ENCODE data around the gene HYAL1.
"Not testable (repeated sequence)": the region's sequence is repeated elsewhere in the genome, so short reads cannot be mapped to it uniquely, and the experiment has no call there.

HYAL1 gene

DNA sequence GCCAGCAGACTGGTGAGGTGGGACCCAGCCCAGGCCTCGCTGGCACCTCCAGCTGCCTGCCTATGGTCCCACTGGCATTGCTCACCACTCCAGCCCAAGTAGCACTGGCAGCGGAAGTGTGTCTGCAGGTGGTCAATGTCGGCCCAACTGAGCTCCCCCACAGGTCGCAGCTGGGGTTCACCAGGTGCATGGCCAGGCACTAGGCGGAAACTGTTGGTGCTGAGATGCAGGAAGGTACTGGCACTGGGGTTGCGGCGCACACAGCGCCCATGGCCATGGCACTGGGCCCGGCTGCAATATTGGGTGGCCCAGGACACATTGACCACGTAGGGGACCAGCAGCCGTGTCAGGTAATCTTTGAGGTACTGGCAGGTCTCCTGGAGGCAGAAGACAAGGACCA, 14.8 kb upstream of the HYAL1 start:
- no peak for DNase-seq

- DNase-seq, result peak; percentile 51
These were observed 13.9 kb upstream of the HYAL1 start for GRCh38 chr3:50317300-50317699.

DNA sequence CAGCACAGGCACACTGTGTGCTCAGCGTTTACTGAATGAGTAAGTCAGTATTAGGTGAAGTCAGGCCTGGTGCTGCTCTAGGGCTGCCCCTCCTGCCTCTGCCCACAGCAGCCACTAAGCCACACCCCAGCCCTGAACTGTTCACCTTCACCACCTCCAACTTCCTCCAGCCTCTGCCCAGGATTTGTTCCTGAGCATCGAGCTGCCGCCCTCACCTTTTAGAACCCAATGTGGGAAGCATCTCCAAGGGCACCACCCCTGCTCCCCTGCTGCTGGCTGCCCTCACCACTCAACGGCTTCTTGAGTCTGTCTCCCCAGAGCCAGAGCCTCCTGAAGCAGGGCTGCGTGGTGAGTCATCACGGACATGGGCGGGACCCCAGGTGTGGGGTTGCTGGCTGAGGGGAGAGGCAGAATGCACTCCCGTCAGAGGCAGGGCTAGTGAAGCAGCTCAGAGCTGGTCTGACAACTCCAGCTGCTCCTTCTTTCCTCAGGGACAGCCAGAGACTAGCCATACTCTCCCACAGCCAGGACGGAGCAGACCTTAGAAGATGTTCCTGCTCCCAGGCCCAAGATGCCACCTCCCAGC, 13.4 kb upstream of the HYAL1 start:
- DNase-seq, result peak; percentile 75

- DNase-seq, result no peak
These were observed 11.4 kb upstream of the HYAL1 start for GRCh38 chr3:50314816-50315215.

GRCh38 chr3:50314342-50314741, 11.0 kb upstream of the HYAL1 start:
- DNase-seq, result no peak

DNA sequence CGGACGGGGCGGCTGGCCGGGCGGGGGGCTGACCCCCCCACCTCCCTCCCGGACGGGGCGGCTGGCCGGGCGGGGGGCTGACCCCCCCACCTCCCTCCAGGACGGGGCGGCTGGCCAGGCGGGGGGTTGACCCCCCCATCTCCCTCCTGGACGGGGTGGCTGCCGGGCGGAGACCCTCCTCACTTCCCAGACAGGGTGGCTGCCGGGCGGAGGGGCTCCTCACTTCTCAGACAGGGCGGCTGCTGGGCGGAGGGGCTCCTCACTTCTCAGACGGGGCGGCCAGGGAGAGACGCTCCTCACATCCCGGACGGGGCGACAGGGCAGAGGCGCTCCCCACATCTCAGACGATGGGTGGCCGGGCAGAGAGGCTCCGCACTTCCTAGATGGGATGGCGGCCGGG, 8.7 kb upstream of the HYAL1 start:
- DNase-seq, result not testable (repeated sequence)

GRCh38 chr3:50304601-50305000, 1.2 kb upstream of the HYAL1 start:
- DNase-seq, result no peak

DNA sequence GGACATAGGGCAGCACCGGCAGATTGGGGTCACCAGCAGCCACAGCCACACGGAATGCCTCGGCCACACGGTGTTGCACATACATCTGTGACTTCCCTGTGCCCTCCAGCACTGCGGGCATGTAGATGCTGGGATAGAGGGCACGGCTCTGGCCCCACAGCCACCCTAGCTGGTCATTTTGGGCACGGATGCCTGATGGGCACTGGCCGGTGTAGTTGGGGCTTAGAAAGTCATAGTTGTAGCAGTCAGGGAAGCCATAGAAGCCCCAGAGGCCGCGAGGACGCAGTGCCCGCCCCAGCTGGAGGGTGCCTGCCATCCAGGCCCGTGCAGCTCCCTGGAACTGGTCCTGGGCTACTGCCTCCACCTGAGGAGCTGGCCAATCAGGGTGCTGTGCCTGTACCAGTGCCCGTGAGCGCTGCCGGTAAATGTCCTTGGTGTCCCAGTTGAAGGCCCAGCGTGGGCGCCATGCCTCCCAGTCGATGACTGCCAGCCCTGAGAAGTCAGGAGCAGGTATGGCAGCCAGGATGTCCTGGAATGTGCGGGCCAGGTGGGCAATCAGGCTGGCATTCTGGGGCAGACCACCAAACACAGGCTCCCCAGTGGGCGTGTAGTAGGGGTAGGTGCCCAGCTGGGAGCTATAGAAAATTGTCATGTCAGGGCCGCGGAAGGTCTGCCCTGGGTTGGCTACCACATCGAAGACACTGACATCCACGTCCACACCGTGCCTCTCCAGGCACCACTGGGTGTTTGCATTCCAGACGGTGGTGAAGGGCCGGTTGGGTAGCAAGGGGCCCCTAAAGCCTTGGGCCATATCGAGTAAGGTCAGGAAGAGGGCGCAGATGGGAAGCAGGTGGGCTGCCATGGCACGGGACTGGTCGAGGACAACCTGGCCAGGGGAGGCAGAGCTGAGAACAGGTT, 1.0 kb downstream of the HYAL1 start:
- DNase-seq, result no peak

- no peak for DNase-seq
These were observed 2.6 kb downstream of the HYAL1 start for GRCh38 chr3:50300681-50301254.

DNA sequence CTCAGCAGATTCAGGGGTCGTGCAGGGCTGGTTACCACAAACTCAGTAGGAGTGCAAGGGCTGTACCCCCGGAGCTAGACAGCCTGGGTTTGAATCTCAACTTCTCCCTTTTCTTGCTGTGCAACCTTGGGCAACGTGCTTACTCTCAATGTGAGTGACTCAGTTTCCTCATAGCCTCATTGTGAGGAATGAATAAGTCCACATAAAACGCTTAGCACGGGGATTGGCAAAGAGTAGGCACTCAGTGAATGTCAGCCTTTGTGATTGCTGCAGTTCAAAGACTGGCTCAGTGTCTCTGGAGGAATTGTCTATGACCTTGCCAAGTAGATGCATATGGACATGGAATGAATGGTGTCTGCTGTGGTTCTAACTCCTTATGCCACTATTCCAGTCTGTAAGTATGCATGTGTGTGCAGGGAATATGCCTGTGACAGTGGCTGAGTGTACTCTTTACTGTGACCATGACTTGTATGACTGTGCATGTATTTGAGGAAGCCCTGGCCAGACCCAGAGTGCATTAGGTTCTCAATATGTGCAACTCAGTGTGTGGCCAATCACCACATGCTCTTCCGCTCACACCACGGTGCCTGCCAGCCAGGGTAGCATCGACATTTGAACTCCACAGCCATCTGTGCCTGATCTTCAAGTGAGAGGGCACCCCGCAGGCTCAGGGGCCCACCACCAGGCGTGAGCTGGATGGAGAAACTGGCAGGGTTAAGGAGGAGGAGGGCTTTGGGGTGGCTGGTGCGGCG, 3.3 kb downstream of the HYAL1 start:
- no peak for DNase-seq

GRCh38 chr3:50299638-50299928, 3.8 kb downstream of the HYAL1 start:
- no peak for DNase-seq

GRCh38 chr3:50298836-50299637, 4.3 kb downstream of the HYAL1 start, which contains the start of the genes HYAL3 and NAA80:
Gene HYAL3, minus strand, starts transcription at chr3:50299405. Its CDS starts 3,803 bp downstream, at chr3:50295602.
Gene NAA80, minus strand, starts transcription at chr3:50299405. Its CDS starts 1,942 bp downstream, at chr3:50297463.
- DNase-seq, result peak; percentile 95

DNA sequence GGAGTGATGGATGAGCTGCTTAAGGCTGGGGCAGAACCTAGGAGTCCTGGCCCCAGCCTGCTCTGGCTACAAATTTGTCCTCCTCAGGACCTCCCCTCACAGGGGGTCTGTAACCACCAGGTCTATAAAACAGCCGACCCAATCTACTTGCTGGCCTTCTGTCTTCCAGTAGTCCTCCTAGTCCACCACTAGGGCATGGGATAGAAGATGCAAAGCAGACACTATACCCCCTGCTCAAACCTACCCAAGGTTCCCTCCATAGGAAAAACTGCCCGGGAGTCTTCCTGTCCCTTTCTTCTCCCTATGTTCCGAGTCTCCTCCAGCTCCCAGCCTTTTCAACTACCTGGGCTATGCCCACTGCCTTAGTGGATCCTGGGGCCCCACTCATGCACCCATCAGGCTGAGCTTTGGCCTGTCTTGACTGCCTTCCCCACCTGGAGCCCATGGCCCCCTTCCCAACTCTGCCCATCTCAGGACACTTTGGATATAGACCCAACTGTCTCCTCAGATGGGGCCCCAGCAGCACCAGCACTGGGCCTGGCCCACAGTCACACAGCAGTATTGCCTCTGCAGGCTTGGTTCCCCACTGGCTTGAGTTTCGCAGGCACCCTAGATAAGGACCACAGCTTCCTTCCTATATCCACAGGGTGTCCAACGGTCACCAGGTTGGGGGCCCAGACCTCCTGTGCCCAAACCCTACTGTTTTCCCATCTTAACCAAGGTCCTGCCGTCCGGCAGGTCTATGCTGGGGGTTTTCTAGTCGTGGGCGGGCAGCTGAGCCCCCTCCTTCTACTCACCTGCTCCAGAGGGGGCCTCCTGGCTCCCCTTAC, 5.3 kb downstream of the HYAL1 start:
- peak; percentile 5 for DNase-seq

DNA sequence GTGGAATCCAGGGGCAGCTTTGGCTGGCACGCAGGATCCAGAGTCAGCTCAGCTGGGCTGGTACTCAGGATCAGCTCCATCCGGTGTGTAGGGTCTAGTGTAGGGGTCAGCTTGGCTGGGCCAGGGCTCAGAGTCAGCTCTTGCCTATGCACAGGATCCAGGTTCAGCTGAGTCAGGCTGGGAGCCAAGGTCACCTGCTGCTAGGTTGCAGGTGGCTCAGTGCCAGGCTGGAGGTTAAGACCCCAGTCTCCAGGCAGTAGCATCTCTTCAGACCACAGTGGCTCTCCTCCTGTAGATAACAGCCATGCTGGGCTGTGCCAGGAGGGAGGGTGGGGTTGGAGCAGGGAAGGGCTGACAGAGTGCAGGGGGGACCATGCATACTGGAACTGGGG, 6.0 kb downstream of the HYAL1 start:
- DNase-seq, result no peak

DNA sequence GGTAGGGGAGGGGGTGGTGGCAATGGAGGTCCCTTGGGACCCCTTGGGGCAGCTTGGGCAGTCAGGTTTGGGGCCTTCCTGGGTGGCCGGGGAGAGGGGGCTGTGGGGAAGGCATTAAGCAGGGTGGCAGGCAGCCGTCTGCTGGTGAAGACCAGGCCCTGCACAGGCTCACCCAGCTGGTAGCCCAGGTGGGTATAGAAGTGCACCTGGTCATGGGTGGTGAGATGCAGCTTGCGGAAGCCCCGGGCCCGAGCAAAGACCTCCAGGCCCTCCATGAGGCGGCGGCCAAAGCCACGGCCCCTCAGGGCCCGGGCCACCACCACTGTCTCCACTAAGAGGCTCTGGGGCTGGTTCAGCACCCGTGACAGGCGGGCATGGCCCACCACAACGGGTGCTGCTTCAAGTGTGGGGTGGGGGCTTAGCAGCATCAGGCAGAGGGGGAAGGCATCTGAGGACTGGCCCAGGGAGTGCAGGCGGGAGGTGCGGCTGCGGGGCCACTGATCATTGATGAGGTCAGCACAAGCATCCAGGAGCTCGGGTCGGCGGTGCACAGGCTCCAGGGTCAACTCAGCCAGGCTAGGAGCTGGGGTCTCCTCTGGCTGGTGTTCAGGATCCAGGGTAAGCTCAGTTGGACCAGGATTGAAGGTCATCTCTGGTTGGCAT, 6.5 kb downstream of the HYAL1 start:
- no peak for DNase-seq

DNA sequence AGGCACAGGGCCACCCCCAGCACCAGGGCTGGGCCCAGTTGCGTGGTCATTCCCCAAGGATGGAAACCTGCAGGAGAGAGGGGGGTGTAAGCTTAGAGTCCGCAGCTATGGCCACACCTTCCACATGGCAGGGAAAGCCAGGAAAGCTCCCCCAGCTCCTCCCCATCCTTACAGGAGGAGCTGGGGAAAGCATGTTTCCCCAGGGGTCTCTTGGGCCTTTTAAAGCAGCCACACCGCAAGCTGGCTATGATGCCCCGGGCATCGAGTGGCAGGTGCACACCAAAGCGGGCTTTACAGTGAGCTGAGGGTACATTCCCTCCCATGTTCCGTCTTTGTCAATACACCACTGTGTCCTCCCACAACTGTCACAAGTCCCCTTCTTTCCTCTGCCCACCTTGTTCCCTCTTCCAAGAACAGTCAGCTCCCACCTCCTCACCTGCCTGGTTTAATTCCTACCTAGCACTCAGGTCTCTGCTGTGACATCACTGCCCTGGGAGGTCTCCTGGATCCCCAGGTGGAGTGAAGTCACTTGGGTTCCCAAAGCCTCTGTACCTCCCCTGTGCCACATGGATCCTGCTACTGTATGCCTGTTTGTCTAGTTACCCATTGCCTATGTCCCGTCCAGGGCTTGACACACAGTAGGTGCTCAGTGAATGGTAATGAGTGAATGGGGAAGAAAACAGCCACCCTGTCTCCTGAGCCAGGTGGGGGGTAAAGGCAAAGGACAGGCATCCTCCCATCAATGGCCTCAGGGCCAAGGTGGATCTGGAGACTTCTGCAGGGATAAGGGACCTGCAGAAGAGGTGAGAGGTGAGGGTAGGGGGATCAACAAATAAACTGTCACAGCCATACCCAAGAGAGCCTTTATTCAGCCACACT, 7.6 kb downstream of the HYAL1 start:
- no peak for DNase-seq

GRCh38 chr3:50294492-50295403, 8.6 kb downstream of the HYAL1 start:
- DNase-seq, result no peak

DNA sequence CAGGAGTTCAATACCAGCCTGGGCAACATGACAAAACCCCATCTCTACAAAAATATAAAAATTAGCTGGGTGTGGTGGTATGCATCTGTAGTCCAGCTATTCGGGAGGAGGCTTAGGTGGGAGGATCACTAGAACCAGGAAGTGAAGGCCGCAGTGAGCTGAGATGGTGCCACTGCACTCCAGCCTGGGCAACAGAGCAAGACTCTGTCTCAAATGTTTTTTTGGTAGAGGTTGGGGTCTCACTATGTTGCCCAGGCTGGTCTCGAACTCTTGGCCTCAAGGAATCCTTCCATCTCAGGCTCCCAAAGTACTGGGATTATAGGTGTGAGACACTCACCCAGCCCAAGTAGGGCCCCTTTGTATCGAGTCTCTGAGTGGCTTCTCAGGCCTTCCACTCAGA, 9.3 kb downstream of the HYAL1 start:
- DNase-seq, result no peak
